ENCODE measurements around the gene CCNI.

Gene CCNI

DNA sequence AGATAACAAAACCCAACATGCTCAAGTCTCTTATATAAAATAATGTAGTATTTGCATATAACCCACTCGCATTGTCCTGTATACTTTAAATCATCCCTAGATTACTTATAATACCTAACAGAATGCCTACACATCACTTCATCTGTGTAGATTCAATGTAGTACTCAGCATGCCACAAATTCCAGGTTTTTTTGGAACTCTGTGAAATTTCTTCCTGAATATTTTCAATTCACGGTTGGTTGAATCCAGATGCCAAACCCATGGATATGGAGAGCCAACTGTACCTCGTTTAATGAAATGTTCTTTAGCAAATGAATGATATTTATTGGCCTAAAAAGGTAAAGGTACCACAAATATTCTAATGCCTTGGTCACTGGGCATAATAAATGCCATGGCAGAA is 24.8 kb downstream of the CCNI start:
- Histone ChIP-seq H3K27me3 (ENCODE audit: insufficient read depth, low read depth, severe bottlenecking) (no peaks in the 10 kb centered on the region), H3K27ac (no peak overlapping the region), H3K9me3 (ENCODE audit: severe bottlenecking) (no peaks in the 10 kb centered on the region), H3K36me3 (peaks cover 77% of the 10 kb centered on the region), H3K4me3 (ENCODE audit: low read depth, low read length) (no peak overlapping the region)
- TF ChIP-seq, protein P1, sequence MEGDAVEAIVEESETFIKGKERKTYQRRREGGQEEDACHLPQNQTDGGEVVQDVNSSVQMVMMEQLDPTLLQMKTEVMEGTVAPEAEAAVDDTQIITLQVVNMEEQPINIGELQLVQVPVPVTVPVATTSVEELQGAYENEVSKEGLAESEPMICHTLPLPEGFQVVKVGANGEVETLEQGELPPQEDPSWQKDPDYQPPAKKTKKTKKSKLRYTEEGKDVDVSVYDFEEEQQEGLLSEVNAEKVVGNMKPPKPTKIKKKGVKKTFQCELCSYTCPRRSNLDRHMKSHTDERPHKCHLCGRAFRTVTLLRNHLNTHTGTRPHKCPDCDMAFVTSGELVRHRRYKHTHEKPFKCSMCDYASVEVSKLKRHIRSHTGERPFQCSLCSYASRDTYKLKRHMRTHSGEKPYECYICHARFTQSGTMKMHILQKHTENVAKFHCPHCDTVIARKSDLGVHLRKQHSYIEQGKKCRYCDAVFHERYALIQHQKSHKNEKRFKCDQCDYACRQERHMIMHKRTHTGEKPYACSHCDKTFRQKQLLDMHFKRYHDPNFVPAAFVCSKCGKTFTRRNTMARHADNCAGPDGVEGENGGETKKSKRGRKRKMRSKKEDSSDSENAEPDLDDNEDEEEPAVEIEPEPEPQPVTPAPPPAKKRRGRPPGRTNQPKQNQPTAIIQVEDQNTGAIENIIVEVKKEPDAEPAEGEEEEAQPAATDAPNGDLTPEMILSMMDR (IDR thresholded peaks at IDR 0.05; ENCODE audit: low read depth, low read length): no peak
- no peak for DNase-seq

DNA sequence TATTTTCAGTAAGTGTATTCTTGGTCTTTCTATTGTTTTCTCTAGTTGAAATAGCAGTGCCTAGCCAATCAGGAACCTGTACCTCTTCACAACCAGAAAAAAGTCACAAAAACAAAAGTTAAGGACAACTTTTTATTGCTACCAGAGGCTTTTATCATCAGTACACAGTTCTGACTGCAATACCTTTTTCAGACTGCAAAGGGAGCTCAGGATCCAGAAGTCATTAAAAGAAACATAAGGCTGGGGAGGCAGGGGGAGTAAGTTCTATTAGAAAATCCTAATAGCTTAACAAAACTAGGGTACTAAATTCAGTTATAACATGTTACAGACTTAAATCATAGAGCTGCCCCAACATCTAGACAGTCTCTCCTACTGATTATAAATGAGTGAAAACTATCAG is 28.8 kb downstream of the CCNI start:
- Histone ChIP-seq H3K4me3 (ENCODE audit: low read depth, low read length) (no peak overlapping the region), H3K9me3 (ENCODE audit: severe bottlenecking) (no peaks in the 10 kb centered on the region), H3K27ac (no peak overlapping the region), H3K36me3 (peaks cover 43% of the 10 kb centered on the region), H3K27me3 (ENCODE audit: insufficient read depth, low read depth, severe bottlenecking) (no peaks in the 10 kb centered on the region)
- DNase-seq: no peak
- TF ChIP-seq, protein P1 (IDR thresholded peaks at IDR 0.05; ENCODE audit: low read depth, low read length): 0 out of 2 replicates have a peak, but pooled peaks have one; percentile 9

DNA sequence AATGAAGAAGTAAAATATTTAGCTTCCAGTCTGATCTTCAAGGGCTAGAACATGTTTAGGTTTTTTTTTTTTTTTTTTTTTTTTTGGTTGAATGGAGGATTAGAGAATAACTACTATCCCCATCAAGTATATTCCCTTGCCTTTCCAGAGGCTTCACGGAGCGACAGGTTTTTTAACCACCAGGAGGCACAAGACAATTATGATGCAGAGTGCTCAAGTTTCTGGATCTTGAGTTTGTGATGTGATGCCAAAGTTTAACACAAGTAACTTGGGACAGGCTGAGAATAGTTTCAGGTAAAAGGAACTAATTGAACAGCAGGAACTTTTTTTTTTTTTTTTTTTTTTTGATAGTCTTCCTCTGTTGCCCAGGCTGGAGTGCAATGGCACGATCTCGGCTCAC is 30.3 kb downstream of the CCNI start:
- no peak for DNase-seq
- Histone ChIP-seq H3K27me3 (ENCODE audit: insufficient read depth, low read depth, severe bottlenecking) (no peaks in the 10 kb centered on the region), H3K9me3 (ENCODE audit: severe bottlenecking) (no peaks in the 10 kb centered on the region), H3K36me3 (peaks cover 31% of the 10 kb centered on the region), H3K4me3 (ENCODE audit: low read depth, low read length) (no peak overlapping the region), H3K27ac (no peak overlapping the region)
- TF ChIP-seq, protein P1 (IDR thresholded peaks at IDR 0.05; ENCODE audit: low read depth, low read length): no peak

DNA sequence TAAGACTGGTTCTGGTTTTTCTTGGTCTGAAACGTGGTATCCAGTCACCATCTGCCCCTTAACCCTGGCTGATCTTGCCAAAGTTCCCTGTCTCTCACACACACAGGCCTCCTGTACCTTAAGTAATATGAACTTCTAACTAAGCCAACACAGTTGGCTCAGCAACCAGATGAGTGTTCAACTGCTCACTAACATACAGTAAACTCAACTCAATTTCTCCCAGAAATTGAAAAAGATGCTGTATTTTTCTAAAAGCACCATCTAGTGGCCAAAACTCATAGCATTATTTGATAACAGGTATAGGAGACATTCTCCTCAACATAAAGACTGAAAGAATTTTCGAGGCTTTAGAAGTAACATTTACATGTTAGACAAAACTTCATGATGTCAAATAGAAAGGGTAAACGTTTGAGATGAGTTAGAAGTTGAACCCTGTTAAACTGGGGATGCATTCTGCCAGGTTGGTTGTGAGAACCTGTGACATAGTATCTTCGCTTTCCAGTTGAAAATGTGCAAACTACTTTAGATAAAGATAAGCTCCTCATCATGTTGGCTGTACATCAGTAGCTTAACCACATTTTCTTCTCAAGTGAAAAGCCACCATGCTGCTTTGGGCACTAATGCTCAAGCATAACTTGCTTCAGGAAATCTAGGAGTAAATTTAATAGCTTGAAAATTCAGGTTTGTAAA is 31.2 kb downstream of the CCNI start:
- DNase-seq: no peak
- TF ChIP-seq, protein P1 (IDR thresholded peaks at IDR 0.05; ENCODE audit: low read depth, low read length): no peak
- Histone ChIP-seq H3K4me3 (ENCODE audit: low read depth, low read length) (no peak overlapping the region), H3K27ac (no peak overlapping the region), H3K9me3 (ENCODE audit: severe bottlenecking) (no peaks in the 10 kb centered on the region), H3K27me3 (ENCODE audit: insufficient read depth, low read depth, severe bottlenecking) (no peaks in the 10 kb centered on the region), H3K36me3 (peaks cover 24% of the 10 kb centered on the region)

DNA sequence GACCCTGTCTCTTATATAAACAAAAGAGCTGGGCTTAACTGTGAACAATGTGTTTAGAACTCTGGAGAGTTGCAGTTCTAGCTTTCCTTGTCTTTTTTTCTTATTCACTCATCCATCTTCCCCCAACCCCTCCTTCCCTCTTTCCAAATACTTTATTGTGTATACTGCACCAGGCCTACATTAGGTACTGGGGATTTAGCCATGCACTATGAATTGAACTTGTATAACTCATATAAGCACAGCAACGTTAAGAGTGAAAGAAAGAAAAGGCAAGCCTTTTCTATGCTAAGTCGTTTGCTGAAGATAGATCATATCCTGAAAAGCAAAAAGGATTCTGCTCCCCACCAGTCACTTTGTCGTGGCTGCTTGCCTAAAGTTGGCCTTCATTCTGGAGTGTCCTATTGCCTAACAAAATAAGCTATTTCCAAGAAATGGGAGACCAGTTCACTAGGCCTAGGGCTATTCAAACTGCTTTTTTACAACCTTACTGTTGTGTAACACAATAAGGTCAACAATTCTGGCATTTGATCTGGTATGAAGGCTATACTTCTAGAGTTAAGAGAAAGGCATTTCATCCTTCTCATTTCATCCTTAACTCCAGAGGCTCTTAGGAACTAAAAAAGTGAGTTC is 32.2 kb downstream of the CCNI start:
- no peak overlapping the region for H3K27ac ChIP-seq

More for the DNA sequence above, 32.2 kb downstream of the CCNI start:
- DNase-seq: no peak
- H3K27me3 ChIP-seq (ENCODE audit: insufficient read depth, low read depth, severe bottlenecking): no peaks in the 10 kb centered on the region
- TF ChIP-seq, protein P1 (IDR thresholded peaks at IDR 0.05; ENCODE audit: low read depth, low read length): no peak
- no peaks in the 10 kb centered on the region for H3K9me3 ChIP-seq (ENCODE audit: severe bottlenecking)
- no peak overlapping the region for H3K4me3 ChIP-seq (ENCODE audit: low read depth, low read length)
- H3K36me3 ChIP-seq: peaks cover 24% of the 10 kb centered on the region
